Right atrium auricular region (tissue), 2 donors: Measurements from ENCODE around the gene XKR7. TPM values are rescaled to one million over a fixed set of nuclear protein-coding genes. Genes with fewer than 3 reads are reported as not detected.

Experiments used
- DNase-seq: peaks from one replicate; pipeline ENCODE4 v3.0.0-alpha.2; 2019; ENCODE audit warnings: low spot score
- H3K27ac ChIP-seq, 2 donors: fragments of 200-600 bp; sonication (generic); 1 replicate in 1 of 2; 2 replicates in 1 of 2; pipeline ENCODE4 v1.5.1; 2016 to 2019
- H3K27me3 ChIP-seq, 2 donors: fragments of 200-600 bp; sonication (generic); one replicate each; pipeline versions ENCODE4 v1.5.1 to v1.6.0; 2017 to 2019
- H3K36me3 ChIP-seq: fragments of 200-600 bp; sonication (generic); one replicate; pipeline ENCODE4 v1.5.1; 2016
- H3K4me1 ChIP-seq, 2 donors: fragments of 200-600 bp; sonication (generic); one replicate each; pipeline versions ENCODE4 v1.5.1 to v1.6.0; 2017 to 2019
- H3K4me3 ChIP-seq, 2 donors: fragments of 200-600 bp; sonication (generic); 1 replicate in 1 of 2; 2 replicates in 1 of 2; pipeline ENCODE4 v1.5.1; 2017 to 2019; ENCODE audit warnings: mild to moderate bottlenecking in 1 of 2, moderate library complexity in 1 of 2
- H3K9me3 ChIP-seq, 2 donors: fragments of 200-600 bp; sonication (generic); one replicate each; pipeline ENCODE4 v1.5.1; 2019
- total RNA-seq, 2 donors: library from RNA; depleted of rRNA; stranded (reverse); fragments of >200 nt; gene quantifications; one replicate each; pipeline ENCODE4 v1.1.0, GENCODE V29; 2016
- TF ChIP-seq, protein P1 (sequence below), 2 donors: fragments of 200-600 bp; sonication (generic); IDR thresholded peaks; one replicate each; pipeline ENCODE4 v1.5.1; 2019; ENCODE audit warnings: antibody characterized with exemption in 2 of 2

Gene XKR7
- total RNA-seq, 2 donors from 2014 or later: not detected

DNA sequence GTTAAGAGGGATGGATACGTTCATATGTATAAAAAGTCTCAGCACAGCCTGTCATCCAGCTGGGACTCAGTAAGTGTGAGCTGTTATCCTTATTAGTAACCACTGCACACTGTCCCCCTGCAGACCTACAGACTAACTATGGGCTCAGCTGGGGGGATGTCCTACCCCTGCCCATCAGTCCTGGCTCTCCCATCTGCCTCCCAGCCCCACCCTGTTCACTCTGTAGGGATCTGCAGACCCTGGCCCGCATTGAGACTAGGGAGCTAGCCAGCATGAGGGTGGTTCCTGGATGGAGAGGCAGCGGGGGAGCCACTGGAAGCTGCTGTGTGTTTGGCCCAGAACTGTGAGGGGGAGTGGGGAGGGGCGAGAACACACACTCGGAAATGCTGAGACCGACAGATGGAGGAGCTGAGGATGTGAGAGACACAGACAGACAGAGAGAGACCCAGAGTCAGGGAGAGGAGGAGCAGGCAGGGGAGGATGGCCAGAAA, 17.1 kb downstream of the XKR7 start:
- Histone ChIP-seq H3K36me3 (no peaks in the 10 kb centered on the region), H3K9me3 (no peaks in the 10 kb centered on the region), H3K4me1 (no peaks in the 10 kb centered on the region), H3K27ac (no peak overlapping the region), H3K27me3 (no peaks in the 10 kb centered on the region), H3K4me3 (no peak overlapping the region)
- TF ChIP-seq, protein P1, sequence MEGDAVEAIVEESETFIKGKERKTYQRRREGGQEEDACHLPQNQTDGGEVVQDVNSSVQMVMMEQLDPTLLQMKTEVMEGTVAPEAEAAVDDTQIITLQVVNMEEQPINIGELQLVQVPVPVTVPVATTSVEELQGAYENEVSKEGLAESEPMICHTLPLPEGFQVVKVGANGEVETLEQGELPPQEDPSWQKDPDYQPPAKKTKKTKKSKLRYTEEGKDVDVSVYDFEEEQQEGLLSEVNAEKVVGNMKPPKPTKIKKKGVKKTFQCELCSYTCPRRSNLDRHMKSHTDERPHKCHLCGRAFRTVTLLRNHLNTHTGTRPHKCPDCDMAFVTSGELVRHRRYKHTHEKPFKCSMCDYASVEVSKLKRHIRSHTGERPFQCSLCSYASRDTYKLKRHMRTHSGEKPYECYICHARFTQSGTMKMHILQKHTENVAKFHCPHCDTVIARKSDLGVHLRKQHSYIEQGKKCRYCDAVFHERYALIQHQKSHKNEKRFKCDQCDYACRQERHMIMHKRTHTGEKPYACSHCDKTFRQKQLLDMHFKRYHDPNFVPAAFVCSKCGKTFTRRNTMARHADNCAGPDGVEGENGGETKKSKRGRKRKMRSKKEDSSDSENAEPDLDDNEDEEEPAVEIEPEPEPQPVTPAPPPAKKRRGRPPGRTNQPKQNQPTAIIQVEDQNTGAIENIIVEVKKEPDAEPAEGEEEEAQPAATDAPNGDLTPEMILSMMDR (IDR thresholded peaks at IDR 0.05): no peak
- DNase-seq: no peak

DNA sequence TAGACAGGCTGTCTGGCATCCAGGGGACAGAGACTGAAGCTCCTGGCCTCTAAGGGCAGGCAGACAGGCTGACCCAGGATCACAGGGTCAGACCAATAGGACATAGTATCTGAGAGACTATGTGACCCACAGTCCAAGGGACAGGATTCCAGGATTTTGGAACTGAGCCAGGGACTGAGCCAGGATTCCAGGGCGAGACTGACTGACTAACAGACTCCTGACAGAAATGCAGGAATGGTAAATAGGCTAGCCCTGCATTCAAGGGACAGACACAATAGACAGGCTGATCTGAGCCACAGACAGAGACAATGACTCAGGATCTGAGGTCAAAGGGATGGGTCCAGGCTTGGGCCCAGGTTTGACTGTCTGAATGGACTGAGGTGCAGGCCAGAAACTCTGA, 19.8 kb downstream of the XKR7 start:
- Histone ChIP-seq H3K4me3 (no peak overlapping the region), H3K27me3 (no peaks in the 10 kb centered on the region), H3K9me3 (no peaks in the 10 kb centered on the region), H3K36me3 (no peaks in the 10 kb centered on the region), H3K4me1 (no peaks in the 10 kb centered on the region), H3K27ac (no peak overlapping the region)
- TF ChIP-seq, protein P1 (IDR thresholded peaks at IDR 0.05): no peak
- no peak for DNase-seq

DNA sequence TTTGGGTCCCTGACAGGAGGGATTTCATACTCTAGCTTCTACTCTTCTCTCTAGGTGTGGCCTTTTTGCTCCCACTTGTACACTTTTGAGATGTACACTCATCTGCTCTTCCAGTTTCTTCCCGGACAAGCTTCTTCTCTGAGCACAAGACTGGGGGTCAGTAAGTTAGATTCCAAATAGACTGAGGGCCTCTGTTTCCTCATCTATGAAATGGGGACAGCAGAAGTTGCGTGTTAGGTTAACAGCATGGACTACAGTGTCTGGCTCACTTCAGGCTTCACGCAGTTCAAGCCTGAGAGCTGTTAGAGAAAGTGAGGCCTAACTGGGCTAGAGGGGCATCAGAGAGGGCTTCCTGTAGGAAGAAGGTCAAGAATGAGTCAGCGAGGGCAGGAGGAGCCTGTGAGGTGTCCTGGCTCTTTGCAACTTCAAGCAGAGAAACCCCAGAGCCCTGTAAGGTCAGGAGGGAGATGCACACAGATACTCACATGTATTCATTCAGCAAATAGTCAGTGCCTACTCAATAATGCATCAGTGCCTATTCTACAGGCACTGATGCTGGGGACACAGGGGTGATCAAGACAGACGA, 20.6 kb downstream of the XKR7 start:
- TF ChIP-seq, protein P1 (IDR thresholded peaks at IDR 0.05): no peak
- Histone ChIP-seq H3K27ac (no peak overlapping the region), H3K4me3 (no peak overlapping the region), H3K36me3 (no peaks in the 10 kb centered on the region), H3K9me3 (no peaks in the 10 kb centered on the region), H3K27me3 (no peaks in the 10 kb centered on the region), H3K4me1 (no peaks in the 10 kb centered on the region)
- no peak for DNase-seq

DNA sequence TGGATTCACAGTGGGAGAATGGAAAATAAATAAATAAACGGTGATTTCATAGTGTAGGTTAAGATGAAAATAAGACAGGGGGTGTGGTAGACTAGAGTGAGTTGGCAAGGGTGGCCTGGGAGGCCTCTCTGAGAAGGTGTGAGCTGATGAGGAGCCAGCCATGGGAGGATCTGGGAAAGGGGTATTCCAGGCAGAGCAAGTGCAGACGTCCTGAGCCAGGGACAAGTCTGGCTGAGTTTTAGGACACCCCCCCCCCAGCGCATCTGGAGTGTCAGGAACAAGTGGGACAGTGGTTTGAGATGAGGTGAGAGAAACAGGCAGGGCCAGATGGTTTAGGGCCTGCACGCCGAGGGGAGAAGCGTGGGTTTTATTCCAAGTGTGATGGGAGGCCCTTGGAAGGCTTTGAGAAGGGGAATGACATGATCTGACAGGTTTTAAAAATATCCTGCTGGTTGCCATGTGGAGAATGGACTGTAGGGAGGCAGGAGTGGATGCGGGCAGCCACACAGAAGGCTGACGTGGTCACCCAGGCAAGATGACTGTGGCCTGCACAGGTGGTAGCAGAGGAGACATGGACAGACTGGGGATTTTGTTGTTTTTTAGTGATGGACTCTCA, 21.2 kb downstream of the XKR7 start:
- H3K4me1 ChIP-seq: no peaks in the 10 kb centered on the region
- H3K4me3 ChIP-seq: no peak overlapping the region
- TF ChIP-seq, protein P1 (IDR thresholded peaks at IDR 0.05): no peak
- DNase-seq: no peak
- no peaks in the 10 kb centered on the region for H3K9me3 ChIP-seq
- H3K27ac ChIP-seq: no peak overlapping the region
- no peaks in the 10 kb centered on the region for H3K36me3 ChIP-seq
- H3K27me3 ChIP-seq: no peaks in the 10 kb centered on the region

DNA sequence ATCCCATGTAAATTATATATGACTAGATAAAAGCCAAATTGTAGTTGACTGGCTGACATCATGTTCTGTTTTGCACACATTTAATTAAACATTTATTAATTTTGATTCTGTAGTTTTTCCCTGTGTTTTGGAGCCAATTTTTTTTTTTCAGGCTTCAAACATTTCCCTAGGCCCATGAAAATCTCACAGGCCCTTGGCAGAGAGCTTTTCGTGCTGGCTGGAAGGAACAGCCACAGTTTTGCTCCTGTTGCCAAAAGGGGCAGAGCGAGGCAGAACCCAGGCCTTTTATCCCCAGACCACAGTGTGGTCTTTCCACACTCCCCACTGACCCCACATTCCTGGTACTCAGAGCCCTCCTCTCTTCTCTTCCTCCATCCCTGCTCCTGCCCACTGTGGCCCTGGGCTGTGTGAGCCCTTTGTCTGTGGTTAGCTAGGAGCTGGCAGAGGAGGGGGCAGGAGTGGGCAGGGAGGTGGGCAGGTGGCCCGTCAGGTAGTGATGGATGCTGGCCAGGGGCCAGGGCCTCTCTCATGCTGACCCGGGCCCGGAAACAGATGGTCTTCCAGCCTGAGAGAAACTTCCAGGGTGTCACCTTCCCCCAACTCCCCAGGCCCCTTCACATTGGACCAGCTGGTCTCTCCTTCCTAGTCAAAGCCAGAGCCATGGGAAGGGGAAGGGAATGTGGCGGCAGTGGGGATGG, 22.8 kb downstream of the XKR7 start:
- Histone ChIP-seq H3K27ac (no peak overlapping the region), H3K27me3 (peaks cover 5 to 6% of the 10 kb centered on the region in 2 donors), H3K4me3 (no peak overlapping the region), H3K9me3 (no peaks in the 10 kb centered on the region), H3K4me1 (peaks cover 0 to 4% of the 10 kb centered on the region in 2 donors), H3K36me3 (no peaks in the 10 kb centered on the region)
- TF ChIP-seq, protein P1 (IDR thresholded peaks at IDR 0.05): no peak
- no peak for DNase-seq
